Keratinocyte (primary cell): ENCODE measurements around the gene NUDT14.

Experiments
- CTCF ChIP-seq, 3 experiments: IDR thresholded peaks in 1 of 3; conservative IDR thresholded peaks in 1 of 3; optimal IDR thresholded peaks in 1 of 3; 2 replicates in 2 of 3; 3 replicates in 1 of 3; pipeline versions ENCODE3 to v1.5.1; 2011; ENCODE audit warnings: low read length in 3 of 3, mild to moderate bottlenecking in 3 of 3, moderate library complexity in 2 of 3, control low read depth in 1 of 3, inconsistent platforms in 1 of 3; ENCODE audit not compliant: insufficient read depth in 2 of 3; ENCODE audit errors: extremely low read depth in 1 of 3
- EZH2 ChIP-seq: IDR thresholded peaks from one replicate; pipeline ENCODE4 v1.6.1; 2012; ENCODE audit warnings: inconsistent platforms, mild to moderate bottlenecking, low read length, moderate library complexity

GRCh38 chr14:105155681-105156413 is 25.3 kb downstream of the NUDT14 start:
- TF ChIP-seq CTCF (optimal IDR thresholded peaks at IDR 0.05 in 1 of 3, IDR thresholded peaks at IDR 0.05 in 1 of 3, conservative IDR thresholded peaks at IDR 0.05 in 1 of 3; ENCODE audit: extremely low read depth in 1 of 3, insufficient read depth in 2 of 3, low read length in 3 of 3) (no peak), EZH2 (no peak)
